ENCODE data around the gene STAT5A.

- no peak for TF ChIP-seq CTCF (conservative IDR thresholded peaks at IDR 0.05)
- no peak for TF ChIP-seq EZH2 (IDR thresholded peaks at IDR 0.05; ENCODE audit: low read depth)
These were observed 52.4 kb downstream of the STAT5A start for GRCh38 chr17:42340691-42341127.

All from PC-9 (cell line).